ENCODE results near the gene ATM. TPM values are rescaled to one million over a fixed set of nuclear protein-coding genes. Genes with fewer than 3 reads are reported as not detected.
"Not testable (repeated sequence)": the region's sequence is repeated elsewhere in the genome, so short reads cannot be mapped to it uniquely, and the experiment has no call there.

The ATM gene
- total and polyA plus RNA-seq, 2 donors (not counting 1 experiment from before 2014, with no cell fraction given) = 37.5 to 123 TPM

DNA sequence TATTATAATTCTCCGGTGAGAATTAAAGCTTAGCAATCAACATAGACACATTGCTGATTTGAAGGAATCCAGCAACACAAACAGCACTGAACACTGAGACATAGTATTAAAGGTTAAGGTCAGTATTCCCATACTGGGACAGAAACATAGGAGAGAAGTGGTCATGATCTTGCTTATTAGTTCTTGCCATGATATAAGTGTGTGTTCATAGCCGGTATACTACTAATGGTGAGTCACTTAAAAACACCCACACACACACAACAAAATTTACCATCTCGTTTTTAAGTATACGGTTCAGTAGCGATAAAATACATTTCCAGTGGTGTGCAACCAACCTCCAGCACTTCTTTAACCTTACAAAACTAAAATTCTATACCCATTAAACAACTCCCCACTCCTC is 148.1 kb downstream of the ATM start:
- H3K27me3 ChIP-seq (ENCODE audit: control insufficient read depth, insufficient read depth, low read length) = no peaks in the 10 kb centered on the region
- H3K9ac ChIP-seq (ENCODE audit: insufficient read depth, low read length) = no peak overlapping the region
- no peak overlapping the region for H3K27ac ChIP-seq (ENCODE audit: insufficient read depth, low read length)
- no peak for DNase-seq (ENCODE audit: low read depth in 2 of 2)
- no peaks in the 10 kb centered on the region for H3K4me1 ChIP-seq (ENCODE audit: control insufficient read depth, extremely low read depth, insufficient read depth, low read length)
- no peaks in the 10 kb centered on the region for H3K36me3 ChIP-seq (ENCODE audit: control insufficient read depth, insufficient read depth, low read length)
- H3K4me3 ChIP-seq (replicated peaks in 1 of 4; ENCODE audit: control extremely low read depth in 1 of 4, insufficient read depth in 1 of 4, low read depth in 3 of 4, low read length in 4 of 4) = no peak overlapping the region
- H4K20me1 ChIP-seq (ENCODE audit: control insufficient read depth, extremely low read depth, insufficient read depth, low read length) = no peaks in the 10 kb centered on the region
- no peak overlapping the region for H2AFZ ChIP-seq (ENCODE audit: low read length)
- H3K4me2 ChIP-seq (ENCODE audit: extremely low read depth, insufficient read depth, low read length) = no peak overlapping the region
- no peaks in the 10 kb centered on the region for H3K9me3 ChIP-seq (ENCODE audit: control insufficient read depth, insufficient read depth, low read depth, low read length)
- TF ChIP-seq EZH2 (IDR thresholded peaks at IDR 0.05; ENCODE audit: low read length, missing control alignments) = no peak
- TF ChIP-seq, protein P1, sequence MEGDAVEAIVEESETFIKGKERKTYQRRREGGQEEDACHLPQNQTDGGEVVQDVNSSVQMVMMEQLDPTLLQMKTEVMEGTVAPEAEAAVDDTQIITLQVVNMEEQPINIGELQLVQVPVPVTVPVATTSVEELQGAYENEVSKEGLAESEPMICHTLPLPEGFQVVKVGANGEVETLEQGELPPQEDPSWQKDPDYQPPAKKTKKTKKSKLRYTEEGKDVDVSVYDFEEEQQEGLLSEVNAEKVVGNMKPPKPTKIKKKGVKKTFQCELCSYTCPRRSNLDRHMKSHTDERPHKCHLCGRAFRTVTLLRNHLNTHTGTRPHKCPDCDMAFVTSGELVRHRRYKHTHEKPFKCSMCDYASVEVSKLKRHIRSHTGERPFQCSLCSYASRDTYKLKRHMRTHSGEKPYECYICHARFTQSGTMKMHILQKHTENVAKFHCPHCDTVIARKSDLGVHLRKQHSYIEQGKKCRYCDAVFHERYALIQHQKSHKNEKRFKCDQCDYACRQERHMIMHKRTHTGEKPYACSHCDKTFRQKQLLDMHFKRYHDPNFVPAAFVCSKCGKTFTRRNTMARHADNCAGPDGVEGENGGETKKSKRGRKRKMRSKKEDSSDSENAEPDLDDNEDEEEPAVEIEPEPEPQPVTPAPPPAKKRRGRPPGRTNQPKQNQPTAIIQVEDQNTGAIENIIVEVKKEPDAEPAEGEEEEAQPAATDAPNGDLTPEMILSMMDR (conservative IDR thresholded peaks at IDR 0.05 in 1 of 2, IDR thresholded peaks at IDR 0.05 in 1 of 2; ENCODE audit: low read depth in 1 of 2, low read length in 2 of 2) = no peak
- H3K79me2 ChIP-seq (ENCODE audit: control insufficient read depth, insufficient read depth, low read length) = no peaks in the 10 kb centered on the region

GRCh38 chr11:108373505-108373904 is 150.6 kb downstream of the ATM start:
- not testable (repeated sequence) for H3K4me2 ChIP-seq (ENCODE audit: extremely low read depth, insufficient read depth, low read length); H3K4me1 ChIP-seq (ENCODE audit: control insufficient read depth, extremely low read depth, insufficient read depth, low read length); H3K27me3 ChIP-seq (ENCODE audit: control insufficient read depth, insufficient read depth, low read length); H2AFZ ChIP-seq (ENCODE audit: low read length); H3K9me3 ChIP-seq (ENCODE audit: control insufficient read depth, insufficient read depth, low read depth, low read length); H3K9ac ChIP-seq (ENCODE audit: insufficient read depth, low read length); H4K20me1 ChIP-seq (ENCODE audit: control insufficient read depth, extremely low read depth, insufficient read depth, low read length); H3K27ac ChIP-seq (ENCODE audit: insufficient read depth, low read length); H3K36me3 ChIP-seq (ENCODE audit: control insufficient read depth, insufficient read depth, low read length); H3K79me2 ChIP-seq (ENCODE audit: control insufficient read depth, insufficient read depth, low read length); H3K4me3 ChIP-seq (replicated peaks in 1 of 4; ENCODE audit: control extremely low read depth in 1 of 4, insufficient read depth in 1 of 4, low read depth in 3 of 4, low read length in 4 of 4); DNase-seq (ENCODE audit: low read depth in 2 of 2)

DNA sequence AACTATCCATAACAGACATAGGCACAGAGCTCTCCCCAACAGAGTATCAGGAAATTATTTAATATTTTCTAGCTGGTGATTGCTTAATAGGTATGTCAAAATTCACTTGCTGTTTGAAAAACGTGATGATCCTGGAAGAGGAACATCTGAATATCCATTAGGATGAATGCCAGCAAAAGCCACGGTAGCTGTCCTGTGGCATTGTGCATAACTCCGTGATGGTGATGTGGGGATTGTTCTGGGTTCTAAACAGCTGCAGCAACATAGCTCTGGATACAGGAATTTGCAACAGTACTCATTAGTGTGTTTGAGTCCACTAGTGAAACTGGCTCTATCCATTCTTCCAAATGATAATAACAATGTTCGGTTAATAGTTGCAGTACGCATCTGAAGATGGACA is 165.7 kb downstream of the ATM start:
- H3K4me2 ChIP-seq (ENCODE audit: extremely low read depth, insufficient read depth, low read length) = no peak overlapping the region
- no peaks in the 10 kb centered on the region for H3K27me3 ChIP-seq (ENCODE audit: control insufficient read depth, insufficient read depth, low read length)
- H3K36me3 ChIP-seq (ENCODE audit: control insufficient read depth, insufficient read depth, low read length) = no peaks in the 10 kb centered on the region
- H3K9ac ChIP-seq (ENCODE audit: insufficient read depth, low read length) = no peak overlapping the region
- H3K79me2 ChIP-seq (ENCODE audit: control insufficient read depth, insufficient read depth, low read length) = no peaks in the 10 kb centered on the region
- DNase-seq (ENCODE audit: low read depth in 2 of 2) = no peak
- no peaks in the 10 kb centered on the region for H3K4me1 ChIP-seq (ENCODE audit: control insufficient read depth, extremely low read depth, insufficient read depth, low read length)
- no peaks in the 10 kb centered on the region for H4K20me1 ChIP-seq (ENCODE audit: control insufficient read depth, extremely low read depth, insufficient read depth, low read length)
- TF ChIP-seq EZH2 (IDR thresholded peaks at IDR 0.05; ENCODE audit: low read length, missing control alignments) = no peak
- TF ChIP-seq, protein P1 (conservative IDR thresholded peaks at IDR 0.05 in 1 of 2, IDR thresholded peaks at IDR 0.05 in 1 of 2; ENCODE audit: low read depth in 1 of 2, low read length in 2 of 2) = no peak
- H3K27ac ChIP-seq (ENCODE audit: insufficient read depth, low read length) = no peak overlapping the region
- H3K4me3 ChIP-seq (replicated peaks in 1 of 4; ENCODE audit: control extremely low read depth in 1 of 4, insufficient read depth in 1 of 4, low read depth in 3 of 4, low read length in 4 of 4) = no peak overlapping the region
- no peak overlapping the region for H2AFZ ChIP-seq (ENCODE audit: low read length)
- no peaks in the 10 kb centered on the region for H3K9me3 ChIP-seq (ENCODE audit: control insufficient read depth, insufficient read depth, low read depth, low read length)
